Neural cell (in vitro differentiated cells): Measurements from ENCODE around the gene LRRIQ4. TPM values are rescaled to one million over a fixed set of nuclear protein-coding genes. Genes with fewer than 3 reads are reported as not detected.

Experiments
- H2AFZ ChIP-seq: fragments of 200-600, 300-800 bp; sonication (generic), shearing (Covaris generic); 2 replicates; pipeline ENCODE4 v1.6.0; 2014; ENCODE audit warnings: low read depth, mild to moderate bottlenecking, antibody characterized with exemption, low read length, moderate library complexity
- H3F3A ChIP-seq: fragments of 200-600 bp; shearing (Covaris generic); 2 replicates; pipeline ENCODE4 v1.6.1; 2016; ENCODE audit warnings: mild to moderate bottlenecking, moderate library complexity, mixed read lengths, antibody characterized with exemption, low read length; ENCODE audit not compliant: insufficient read depth, poor library complexity, severe bottlenecking
- H3K27ac ChIP-seq: fragments of 200-600, 300-800 bp; sonication (generic), shearing (Covaris generic); 2 replicates; pipeline ENCODE4 v1.5.1; 2014; ENCODE audit warnings: mild to moderate bottlenecking, low read length, moderate library complexity
- H3K27me3 ChIP-seq: fragments of 300-800, 200-600 bp; sonication (generic), shearing (Covaris generic); 2 replicates; pipeline ENCODE4 v1.6.0; 2014; ENCODE audit warnings: mild to moderate bottlenecking, low read depth, low read length, moderate library complexity; ENCODE audit not compliant: insufficient read depth
- H3K36me3 ChIP-seq: fragments of 300-800, 200-600 bp; sonication (generic), shearing (Covaris generic); 2 replicates; pipeline ENCODE4 v1.5.1; 2014; ENCODE audit warnings: mild to moderate bottlenecking, antibody characterized with exemption, low read length, moderate library complexity; ENCODE audit not compliant: insufficient read depth
- H3K4me2 ChIP-seq: fragments of 300-800, 200-600 bp; sonication (generic), shearing (Covaris generic); 2 replicates; pipeline ENCODE4 v1.6.0; 2014; ENCODE audit warnings: mild to moderate bottlenecking, low read length
- H3K4me3 ChIP-seq: fragments of 300-800, 200-600 bp; sonication (generic), shearing (Covaris generic); 2 replicates; pipeline ENCODE4 v1.5.1; 2014; ENCODE audit warnings: mild to moderate bottlenecking, low read length, moderate library complexity
- H3K79me2 ChIP-seq: fragments of 200-600 bp; shearing (Covaris generic); replicated peaks from 2 replicates; pipeline ENCODE4 v1.6.0; 2014; ENCODE audit warnings: mild to moderate bottlenecking, low read length, moderate library complexity; ENCODE audit not compliant: insufficient read depth
- H3K9ac ChIP-seq: fragments of 300-800, 200-600 bp; sonication (generic), shearing (Covaris generic); 2 replicates; pipeline ENCODE4 v1.6.1; 2016; ENCODE audit warnings: mild to moderate bottlenecking, low read length, mixed read lengths
- H3K9me2 ChIP-seq: fragments of 200-600 bp; shearing (Covaris generic); 2 replicates; pipeline ENCODE4 v1.6.1; 2016; ENCODE audit warnings: mild to moderate bottlenecking, low read length, mixed read lengths; ENCODE audit not compliant: insufficient read depth
- H3K9me3 ChIP-seq: fragments of 200-600, 300-800 bp; sonication (generic), shearing (Covaris generic); 2 replicates; pipeline ENCODE4 v1.6.1; 2016; ENCODE audit warnings: mild to moderate bottlenecking, mixed run types, low read length, moderate library complexity, mixed read lengths
- H4K20me1 ChIP-seq: fragments of 200-600 bp; shearing (Covaris generic); 2 replicates; pipeline ENCODE4 v1.6.1; 2016; ENCODE audit warnings: mild to moderate bottlenecking, mixed run types; ENCODE audit not compliant: insufficient read depth
- EP300 ChIP-seq: fragments of 450-650 bp; conservative IDR thresholded peaks from 2 replicates; pipeline ENCODE4 v1.6.1; 2014; ENCODE audit warnings: antibody characterized with exemption, mild to moderate bottlenecking, moderate library complexity; ENCODE audit not compliant: poor library complexity, severe bottlenecking
- EZH2 ChIP-seq: fragments of 200-600, 300-800 bp; shearing (Covaris generic), sonication (generic); IDR thresholded peaks from 2 replicates; pipeline ENCODE4 v1.6.1; 2014; ENCODE audit warnings: antibody characterized with exemption, low read length, borderline replicate concordance, mild to moderate bottlenecking; ENCODE audit not compliant: insufficient read depth, poor library complexity, severe bottlenecking
- MXI1 ChIP-seq: fragments of 450-650 bp; conservative IDR thresholded peaks from 2 replicates; pipeline ENCODE4 v1.6.1; 2014; ENCODE audit warnings: antibody characterized with exemption, mild to moderate bottlenecking; ENCODE audit not compliant: poor library complexity, severe bottlenecking
- POLR2AphosphoS5 ChIP-seq: IDR thresholded peaks from 2 replicates; pipeline ENCODE4 v1.6.1; 2012
- RAD21 ChIP-seq: fragments of 450-650 bp; conservative IDR thresholded peaks from 2 replicates; pipeline ENCODE4 v1.6.1; 2014; ENCODE audit warnings: antibody characterized with exemption, mild to moderate bottlenecking, moderate library complexity
- SMC3 ChIP-seq: fragments of 450-650 bp; conservative IDR thresholded peaks from 2 replicates; pipeline ENCODE4 v1.6.1; 2014; ENCODE audit warnings: antibody characterized with exemption, mild to moderate bottlenecking, moderate library complexity; ENCODE audit not compliant: poor library complexity
- TAF1 ChIP-seq: IDR thresholded peaks from 2 replicates; pipeline ENCODE4 v1.6.1; 2012; ENCODE audit warnings: low read depth
- polyA plus RNA-seq: library from polyadenylated mRNA; depleted of rRNA; stranded (reverse); fragments of >200 nt; gene quantifications from 2 replicates; pipeline ENCODE4 v1.2.3, GENCODE V29; 2014
- TF ChIP-seq, protein P1 (sequence below): IDR thresholded peaks from 2 replicates; pipeline ENCODE4 v1.6.1; 2012; ENCODE audit warnings: borderline replicate concordance
- TF ChIP-seq, protein P2 (sequence below): fragments of 450-650 bp; IDR thresholded peaks from 2 replicates; pipeline ENCODE4 v1.5.1; 2014; ENCODE audit warnings: antibody characterized with exemption, mild to moderate bottlenecking, moderate library complexity; ENCODE audit not compliant: poor library complexity, severe bottlenecking

LRRIQ4 gene
- polyA plus RNA-seq, 1 donor from 2014 or later = not detected

GRCh38 chr3:169842960-169843359 is 30.3 kb downstream of the LRRIQ4 start:
- Histone ChIP-seq H3K9me2 (no peaks in the 10 kb centered on the region), H3K9me3 (no peaks in the 10 kb centered on the region), H3F3A (no peaks in the 10 kb centered on the region), H2AFZ (no peak overlapping the region), H3K79me2 (no peaks in the 10 kb centered on the region), H3K4me2 (no peak overlapping the region), H3K27me3 (no peaks in the 10 kb centered on the region), H4K20me1 (no peaks in the 10 kb centered on the region), H3K9ac (no peak overlapping the region), H3K36me3 (no peaks in the 10 kb centered on the region), H3K4me3 (no peak overlapping the region), H3K27ac (no peak overlapping the region)
- TF ChIP-seq TAF1 (no peak), POLR2AphosphoS5 (no peak), RAD21 (no peak), SMC3 (no peak), EZH2 (no peak), MXI1 (no peak), EP300 (no peak)
- TF ChIP-seq, protein P1, sequence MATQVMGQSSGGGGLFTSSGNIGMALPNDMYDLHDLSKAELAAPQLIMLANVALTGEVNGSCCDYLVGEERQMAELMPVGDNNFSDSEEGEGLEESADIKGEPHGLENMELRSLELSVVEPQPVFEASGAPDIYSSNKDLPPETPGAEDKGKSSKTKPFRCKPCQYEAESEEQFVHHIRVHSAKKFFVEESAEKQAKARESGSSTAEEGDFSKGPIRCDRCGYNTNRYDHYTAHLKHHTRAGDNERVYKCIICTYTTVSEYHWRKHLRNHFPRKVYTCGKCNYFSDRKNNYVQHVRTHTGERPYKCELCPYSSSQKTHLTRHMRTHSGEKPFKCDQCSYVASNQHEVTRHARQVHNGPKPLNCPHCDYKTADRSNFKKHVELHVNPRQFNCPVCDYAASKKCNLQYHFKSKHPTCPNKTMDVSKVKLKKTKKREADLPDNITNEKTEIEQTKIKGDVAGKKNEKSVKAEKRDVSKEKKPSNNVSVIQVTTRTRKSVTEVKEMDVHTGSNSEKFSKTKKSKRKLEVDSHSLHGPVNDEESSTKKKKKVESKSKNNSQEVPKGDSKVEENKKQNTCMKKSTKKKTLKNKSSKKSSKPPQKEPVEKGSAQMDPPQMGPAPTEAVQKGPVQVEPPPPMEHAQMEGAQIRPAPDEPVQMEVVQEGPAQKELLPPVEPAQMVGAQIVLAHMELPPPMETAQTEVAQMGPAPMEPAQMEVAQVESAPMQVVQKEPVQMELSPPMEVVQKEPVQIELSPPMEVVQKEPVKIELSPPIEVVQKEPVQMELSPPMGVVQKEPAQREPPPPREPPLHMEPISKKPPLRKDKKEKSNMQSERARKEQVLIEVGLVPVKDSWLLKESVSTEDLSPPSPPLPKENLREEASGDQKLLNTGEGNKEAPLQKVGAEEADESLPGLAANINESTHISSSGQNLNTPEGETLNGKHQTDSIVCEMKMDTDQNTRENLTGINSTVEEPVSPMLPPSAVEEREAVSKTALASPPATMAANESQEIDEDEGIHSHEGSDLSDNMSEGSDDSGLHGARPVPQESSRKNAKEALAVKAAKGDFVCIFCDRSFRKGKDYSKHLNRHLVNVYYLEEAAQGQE = no peak
- TF ChIP-seq, protein P2, sequence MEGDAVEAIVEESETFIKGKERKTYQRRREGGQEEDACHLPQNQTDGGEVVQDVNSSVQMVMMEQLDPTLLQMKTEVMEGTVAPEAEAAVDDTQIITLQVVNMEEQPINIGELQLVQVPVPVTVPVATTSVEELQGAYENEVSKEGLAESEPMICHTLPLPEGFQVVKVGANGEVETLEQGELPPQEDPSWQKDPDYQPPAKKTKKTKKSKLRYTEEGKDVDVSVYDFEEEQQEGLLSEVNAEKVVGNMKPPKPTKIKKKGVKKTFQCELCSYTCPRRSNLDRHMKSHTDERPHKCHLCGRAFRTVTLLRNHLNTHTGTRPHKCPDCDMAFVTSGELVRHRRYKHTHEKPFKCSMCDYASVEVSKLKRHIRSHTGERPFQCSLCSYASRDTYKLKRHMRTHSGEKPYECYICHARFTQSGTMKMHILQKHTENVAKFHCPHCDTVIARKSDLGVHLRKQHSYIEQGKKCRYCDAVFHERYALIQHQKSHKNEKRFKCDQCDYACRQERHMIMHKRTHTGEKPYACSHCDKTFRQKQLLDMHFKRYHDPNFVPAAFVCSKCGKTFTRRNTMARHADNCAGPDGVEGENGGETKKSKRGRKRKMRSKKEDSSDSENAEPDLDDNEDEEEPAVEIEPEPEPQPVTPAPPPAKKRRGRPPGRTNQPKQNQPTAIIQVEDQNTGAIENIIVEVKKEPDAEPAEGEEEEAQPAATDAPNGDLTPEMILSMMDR = no peak

DNA sequence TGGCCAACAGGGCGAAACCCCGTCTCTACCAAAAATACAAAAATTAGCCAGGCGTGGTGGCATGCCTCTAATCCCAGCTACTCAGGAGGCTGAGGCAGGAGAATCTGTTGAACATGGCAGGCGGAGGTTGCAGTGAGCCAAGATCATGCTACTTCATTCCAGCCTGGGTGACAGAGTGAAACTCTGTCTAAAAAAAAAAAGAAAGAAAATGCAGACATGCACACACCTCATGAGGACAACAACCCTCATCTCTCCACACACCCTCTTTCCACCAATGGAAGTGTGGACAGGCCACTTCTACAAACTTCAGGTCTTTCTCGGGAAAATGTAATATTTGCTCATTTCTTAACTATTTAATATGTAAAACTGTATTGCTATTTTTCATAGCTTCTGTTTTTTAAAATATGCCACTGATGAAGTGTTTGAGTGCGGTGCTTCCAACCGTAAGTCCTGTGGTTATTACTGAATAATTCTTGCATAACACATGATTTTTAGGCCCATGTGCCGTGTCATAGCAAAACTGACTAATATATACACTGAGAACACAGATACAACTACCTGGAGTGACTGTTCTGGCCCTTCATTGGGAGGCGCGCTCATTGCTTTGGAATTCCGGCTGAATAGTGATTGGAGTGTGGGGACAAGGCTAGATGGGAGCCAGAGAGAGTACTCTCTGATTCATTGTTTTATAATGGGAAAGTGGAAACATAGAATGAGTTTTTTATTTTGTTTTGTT is 34.0 kb downstream of the LRRIQ4 start:
- no peak overlapping the region for H3K4me2 ChIP-seq
- H2AFZ ChIP-seq = no peak overlapping the region
- H4K20me1 ChIP-seq = no peaks in the 10 kb centered on the region
- H3K9me2 ChIP-seq = no peaks in the 10 kb centered on the region
- H3K9ac ChIP-seq = no peak overlapping the region
- H3K27me3 ChIP-seq = no peaks in the 10 kb centered on the region
- no peak overlapping the region for H3K27ac ChIP-seq
- H3K36me3 ChIP-seq = no peaks in the 10 kb centered on the region
- no peak for TF ChIP-seq EP300
- TF ChIP-seq EZH2 = no peak
- no peak for TF ChIP-seq POLR2AphosphoS5
- TF ChIP-seq, protein P1 = no peak
- TF ChIP-seq TAF1 = no peak
- TF ChIP-seq MXI1 = no peak
- TF ChIP-seq, protein P2 = no peak
- TF ChIP-seq SMC3 = no peak
- TF ChIP-seq RAD21 = no peak
- H3K4me3 ChIP-seq = no peak overlapping the region
- no peaks in the 10 kb centered on the region for H3K79me2 ChIP-seq
- no peaks in the 10 kb centered on the region for H3K9me3 ChIP-seq
- no peaks in the 10 kb centered on the region for H3F3A ChIP-seq
